ENCODE data around the gene CDRT15. TPM values are rescaled to one million over a fixed set of nuclear protein-coding genes. Genes with fewer than 3 reads are reported as not detected.

CDRT15 gene
- total RNA-seq, 1 donor from 2014 or later = not detected

- DNase-seq (ENCODE audit: low read depth) = no peak
- TF ChIP-seq CTCF (conservative IDR thresholded peaks at IDR 0.05; ENCODE audit: low read depth, low read length) = no peak
- no peak overlapping the region for H3K4me3 ChIP-seq (ENCODE audit: low read depth, low read length)
These were observed 34.1 kb downstream of the CDRT15 start for GRCh38 chr17:14202388-14203166.

GRCh38 chr17:14201988-14202380 lies 34.7 kb downstream of the CDRT15 start:
- no peak overlapping the region for H3K4me3 ChIP-seq (ENCODE audit: low read depth, low read length)
- TF ChIP-seq CTCF (conservative IDR thresholded peaks at IDR 0.05; ENCODE audit: low read depth, low read length) = no peak
- no peak for DNase-seq (ENCODE audit: low read depth)

GRCh38 chr17:14201021-14201987 lies 35.4 kb downstream of the CDRT15 start:
- no peak overlapping the region for H3K4me3 ChIP-seq (ENCODE audit: low read depth, low read length)
- TF ChIP-seq CTCF (conservative IDR thresholded peaks at IDR 0.05; ENCODE audit: low read depth, low read length) = no peak
- no peak for DNase-seq (ENCODE audit: low read depth)

GRCh38 chr17:14200354-14200753 lies 36.3 kb downstream of the CDRT15 start:
- DNase-seq (ENCODE audit: low read depth) = no peak
- no peak for TF ChIP-seq CTCF (conservative IDR thresholded peaks at IDR 0.05; ENCODE audit: low read depth, low read length)
- H3K4me3 ChIP-seq (ENCODE audit: low read depth, low read length) = no peak overlapping the region

- DNase-seq (ENCODE audit: low read depth) = no peak
- H3K4me3 ChIP-seq (ENCODE audit: low read depth, low read length) = no peak overlapping the region
- TF ChIP-seq CTCF (conservative IDR thresholded peaks at IDR 0.05; ENCODE audit: low read depth, low read length) = no peak
These were observed 37.1 kb downstream of the CDRT15 start for GRCh38 chr17:14199601-14200000.

GRCh38 chr17:14198575-14198974 lies 38.1 kb downstream of the CDRT15 start:
- H3K4me3 ChIP-seq (ENCODE audit: low read depth, low read length) = no peak overlapping the region
- no peak for TF ChIP-seq CTCF (conservative IDR thresholded peaks at IDR 0.05; ENCODE audit: low read depth, low read length)

More at GRCh38 chr17:14198575-14198974, 38.1 kb downstream of the CDRT15 start:
- no peak for DNase-seq (ENCODE audit: low read depth)
